ENCODE measurements around the gene CCNI2.
A peak's percentile ranks its signal among the peaks of the same experiment; 100 is the strongest.

Gene CCNI2

DNA sequence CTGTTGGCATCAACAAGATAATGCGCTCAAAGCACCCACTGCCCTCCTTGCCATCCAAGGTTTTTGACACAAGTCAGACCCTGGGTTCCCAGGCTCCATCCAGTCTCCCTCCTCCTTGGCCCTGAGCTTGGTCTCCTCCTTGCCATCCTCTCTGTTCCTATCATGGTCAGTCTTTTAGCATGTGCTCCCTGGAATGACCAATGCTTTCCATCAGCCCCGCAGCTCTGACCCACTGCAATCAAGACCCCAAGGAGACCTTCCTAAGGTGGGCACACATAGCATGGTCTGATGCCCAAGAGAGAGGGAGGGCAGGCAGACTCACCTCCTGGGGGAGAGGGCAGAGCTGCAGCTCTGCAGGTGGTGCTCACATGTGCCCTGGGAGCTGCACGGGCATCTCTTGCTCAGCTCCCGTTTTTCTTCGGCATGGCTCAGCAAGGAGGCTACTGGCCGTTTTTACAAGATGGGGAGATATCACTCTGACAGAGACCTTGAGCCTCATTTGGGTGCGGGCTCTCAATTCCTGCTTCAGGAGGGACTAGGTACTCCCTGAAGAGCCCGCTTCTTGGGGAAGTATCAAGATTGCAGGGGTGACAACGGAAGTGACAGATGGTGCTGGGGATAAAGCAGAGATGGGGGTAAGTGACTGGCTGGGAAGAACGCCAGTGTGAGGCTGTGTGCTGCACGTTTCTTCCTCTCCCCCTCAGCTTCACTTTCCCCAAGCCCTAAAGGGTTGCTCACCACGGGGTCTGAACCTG lies 26.6 kb downstream of the CCNI2 start:
- no peak for TF ChIP-seq TCF12 (IDR thresholded peaks at IDR 0.05; ENCODE audit: low read depth)
- TF ChIP-seq EP300 (IDR thresholded peaks at IDR 0.05; ENCODE audit: borderline replicate concordance), result no peak
- TF ChIP-seq TAF1 (IDR thresholded peaks at IDR 0.05; ENCODE audit: low read depth), result no peak
- no peak for TF ChIP-seq TEAD4 (IDR thresholded peaks at IDR 0.05)
- TF ChIP-seq, protein P1, sequence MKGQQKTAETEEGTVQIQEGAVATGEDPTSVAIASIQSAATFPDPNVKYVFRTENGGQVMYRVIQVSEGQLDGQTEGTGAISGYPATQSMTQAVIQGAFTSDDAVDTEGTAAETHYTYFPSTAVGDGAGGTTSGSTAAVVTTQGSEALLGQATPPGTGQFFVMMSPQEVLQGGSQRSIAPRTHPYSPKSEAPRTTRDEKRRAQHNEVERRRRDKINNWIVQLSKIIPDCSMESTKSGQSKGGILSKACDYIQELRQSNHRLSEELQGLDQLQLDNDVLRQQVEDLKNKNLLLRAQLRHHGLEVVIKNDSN (IDR thresholded peaks at IDR 0.05), result no peak
- TF ChIP-seq CREB1 (IDR thresholded peaks at IDR 0.05; ENCODE audit: low read depth), result no peak
- no peak for TF ChIP-seq EGR1 (IDR thresholded peaks at IDR 0.05)
- no peak for TF ChIP-seq NFIC (IDR thresholded peaks at IDR 0.05)
- no peak for TF ChIP-seq YY1 (IDR thresholded peaks at IDR 0.05; ENCODE audit: low read depth)
- no peak for TF ChIP-seq REST (IDR thresholded peaks at IDR 0.05; ENCODE audit: low read depth)
- no peak for TF ChIP-seq ZBTB7A (IDR thresholded peaks at IDR 0.05; ENCODE audit: low read depth)

- TF ChIP-seq MAX (IDR thresholded peaks at IDR 0.05) (no peak), RAD21 (IDR thresholded peaks at IDR 0.05; ENCODE audit: low read depth) (no peak), FOXM1 (IDR thresholded peaks at IDR 0.05; ENCODE audit: borderline replicate concordance, low read depth) (no peak), ZBTB7A (IDR thresholded peaks at IDR 0.05; ENCODE audit: low read depth) (no peak), EP300 (IDR thresholded peaks at IDR 0.05; ENCODE audit: borderline replicate concordance) (no peak), TCF12 (IDR thresholded peaks at IDR 0.05; ENCODE audit: low read depth) (no peak), EGR1 (IDR thresholded peaks at IDR 0.05) (no peak), CEBPB (IDR thresholded peaks at IDR 0.05) (no peak), CREB1 (IDR thresholded peaks at IDR 0.05; ENCODE audit: low read depth) (no peak), NFIC (IDR thresholded peaks at IDR 0.05) (no peak), YY1 (IDR thresholded peaks at IDR 0.05; ENCODE audit: low read depth) (no peak)
- TF ChIP-seq, protein P1 (IDR thresholded peaks at IDR 0.05), result no peak
These were observed 27.2 kb downstream of the CCNI2 start for GRCh38 chr5:132774406-132774805.

GRCh38 chr5:132774896-132775295 lies 27.7 kb downstream of the CCNI2 start:
- TF ChIP-seq EGR1 (IDR thresholded peaks at IDR 0.05), result no peak
- no peak for TF ChIP-seq ZBTB7A (IDR thresholded peaks at IDR 0.05; ENCODE audit: low read depth)
- TF ChIP-seq EP300 (IDR thresholded peaks at IDR 0.05; ENCODE audit: borderline replicate concordance), result no peak
- no peak for TF ChIP-seq REST (IDR thresholded peaks at IDR 0.05; ENCODE audit: low read depth)
- no peak for TF ChIP-seq TEAD4 (IDR thresholded peaks at IDR 0.05)
- TF ChIP-seq TAF1 (IDR thresholded peaks at IDR 0.05; ENCODE audit: low read depth), result no peak
- TF ChIP-seq FOXM1 (IDR thresholded peaks at IDR 0.05; ENCODE audit: borderline replicate concordance, low read depth), result no peak
- no peak for TF ChIP-seq RAD21 (IDR thresholded peaks at IDR 0.05; ENCODE audit: low read depth)
- TF ChIP-seq, protein P1 (IDR thresholded peaks at IDR 0.05), result no peak
- no peak for TF ChIP-seq CREB1 (IDR thresholded peaks at IDR 0.05; ENCODE audit: low read depth)
- TF ChIP-seq TCF12 (IDR thresholded peaks at IDR 0.05; ENCODE audit: low read depth), result no peak
- no peak for TF ChIP-seq NFIC (IDR thresholded peaks at IDR 0.05)
- TF ChIP-seq MAX (IDR thresholded peaks at IDR 0.05), result no peak
- TF ChIP-seq YY1 (IDR thresholded peaks at IDR 0.05; ENCODE audit: low read depth), result no peak
- no peak for TF ChIP-seq CEBPB (IDR thresholded peaks at IDR 0.05)

GRCh38 chr5:132775476-132775961 lies 28.3 kb downstream of the CCNI2 start:
- TF ChIP-seq CEBPB (IDR thresholded peaks at IDR 0.05) (no peak), CREB1 (IDR thresholded peaks at IDR 0.05; ENCODE audit: low read depth) (no peak), TEAD4 (IDR thresholded peaks at IDR 0.05) (peak; percentile 89), EP300 (IDR thresholded peaks at IDR 0.05; ENCODE audit: borderline replicate concordance) (peak; percentile 80), FOXM1 (IDR thresholded peaks at IDR 0.05; ENCODE audit: borderline replicate concordance, low read depth) (0 out of 2 replicates have a peak, but pooled peaks have one; percentile 21), TCF12 (IDR thresholded peaks at IDR 0.05; ENCODE audit: low read depth) (peak; percentile 83), MAX (IDR thresholded peaks at IDR 0.05) (peak; percentile 82), TAF1 (IDR thresholded peaks at IDR 0.05; ENCODE audit: low read depth) (no peak), NFIC (IDR thresholded peaks at IDR 0.05) (peak; percentile 63), RAD21 (IDR thresholded peaks at IDR 0.05; ENCODE audit: low read depth) (peak; percentile 28; the same call in 1 of the 2 replicates)
- TF ChIP-seq, protein P1 (IDR thresholded peaks at IDR 0.05), result peak; percentile 93

Measured in Ishikawa (cell line).